ENCODE results near the gene WWOX. TPM values are rescaled to one million over a fixed set of nuclear protein-coding genes. Genes with fewer than 3 reads are reported as not detected.

Gene WWOX
- total and polyA plus RNA-seq, 2 of the 13 experiments (the other 11 are each of a cell fraction or from before 2014, with no cell fraction given), result 9.1 to 37.4 TPM

GRCh38 chr16:78647491-78647890, 548.0 kb downstream of the WWOX start:
- WGBS (ENCODE audit: low lambda C conversion rate), result 71% methylated on average over 1 of the region's 2 CpGs
- POLR2A ChIA-PET, result no interaction called here
- in situ Hi-C loops (cut with HindIII; ENCODE audit: extremely low pct_ligation_motif_present, low pct_unique_long_range_greater_than_20kb), result no loop called here
- TF ChIP-seq ZNF333 (CRISPR knock-in tag; IDR thresholded peaks at IDR 0.05; ENCODE audit: borderline replicate concordance) (no peak), ZNF549 (CRISPR knock-in tag; IDR thresholded peaks at IDR 0.05) (no peak), EED (CRISPR knock-in tag; IDR thresholded peaks at IDR 0.05) (no peak), ZNF460 (CRISPR knock-in tag; IDR thresholded peaks at IDR 0.05; ENCODE audit: borderline replicate concordance) (no peak), NFIC (IDR thresholded peaks at IDR 0.05; ENCODE audit: low read length) (no peak), ISX (CRISPR knock-in tag; conservative IDR thresholded peaks at IDR 0.05) (no peak), ZSCAN30 (CRISPR knock-in tag; IDR thresholded peaks at IDR 0.05) (no peak), ONECUT2 (CRISPR knock-in tag; IDR thresholded peaks at IDR 0.05) (no peak), MXD1 (CRISPR knock-in tag; IDR thresholded peaks at IDR 0.05) (no peak), TGIF2 (CRISPR knock-in tag; IDR thresholded peaks at IDR 0.05) (no peak), ZNF710 (CRISPR knock-in tag; IDR thresholded peaks at IDR 0.05; ENCODE audit: borderline replicate concordance) (no peak), ATF3 (CRISPR knock-in tag; IDR thresholded peaks at IDR 0.05) (no peak), IRF9 (CRISPR knock-in tag; IDR thresholded peaks at IDR 0.05; ENCODE audit: borderline replicate concordance) (no peak)
- TF ChIP-seq, protein P1, sequence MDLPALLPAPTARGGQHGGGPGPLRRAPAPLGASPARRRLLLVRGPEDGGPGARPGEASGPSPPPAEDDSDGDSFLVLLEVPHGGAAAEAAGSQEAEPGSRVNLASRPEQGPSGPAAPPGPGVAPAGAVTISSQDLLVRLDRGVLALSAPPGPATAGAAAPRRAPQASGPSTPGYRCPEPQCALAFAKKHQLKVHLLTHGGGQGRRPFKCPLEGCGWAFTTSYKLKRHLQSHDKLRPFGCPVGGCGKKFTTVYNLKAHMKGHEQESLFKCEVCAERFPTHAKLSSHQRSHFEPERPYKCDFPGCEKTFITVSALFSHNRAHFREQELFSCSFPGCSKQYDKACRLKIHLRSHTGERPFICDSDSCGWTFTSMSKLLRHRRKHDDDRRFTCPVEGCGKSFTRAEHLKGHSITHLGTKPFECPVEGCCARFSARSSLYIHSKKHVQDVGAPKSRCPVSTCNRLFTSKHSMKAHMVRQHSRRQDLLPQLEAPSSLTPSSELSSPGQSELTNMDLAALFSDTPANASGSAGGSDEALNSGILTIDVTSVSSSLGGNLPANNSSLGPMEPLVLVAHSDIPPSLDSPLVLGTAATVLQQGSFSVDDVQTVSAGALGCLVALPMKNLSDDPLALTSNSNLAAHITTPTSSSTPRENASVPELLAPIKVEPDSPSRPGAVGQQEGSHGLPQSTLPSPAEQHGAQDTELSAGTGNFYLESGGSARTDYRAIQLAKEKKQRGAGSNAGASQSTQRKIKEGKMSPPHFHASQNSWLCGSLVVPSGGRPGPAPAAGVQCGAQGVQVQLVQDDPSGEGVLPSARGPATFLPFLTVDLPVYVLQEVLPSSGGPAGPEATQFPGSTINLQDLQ (CRISPR knock-in tag; IDR thresholded peaks at IDR 0.05), result no peak
- TF ChIP-seq, protein P2, sequence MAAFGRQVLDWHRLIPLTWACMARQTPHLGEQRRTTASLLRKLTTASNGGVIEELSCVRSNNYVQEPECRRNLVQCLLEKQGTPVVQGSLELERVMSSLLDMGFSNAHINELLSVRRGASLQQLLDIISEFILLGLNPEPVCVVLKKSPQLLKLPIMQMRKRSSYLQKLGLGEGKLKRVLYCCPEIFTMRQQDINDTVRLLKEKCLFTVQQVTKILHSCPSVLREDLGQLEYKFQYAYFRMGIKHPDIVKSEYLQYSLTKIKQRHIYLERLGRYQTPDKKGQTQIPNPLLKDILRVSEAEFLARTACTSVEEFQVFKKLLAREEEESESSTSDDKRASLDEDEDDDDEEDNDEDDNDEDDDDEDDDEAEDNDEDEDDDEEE (CRISPR knock-in tag; IDR thresholded peaks at IDR 0.05), result no peak
- TF ChIP-seq, protein P3, sequence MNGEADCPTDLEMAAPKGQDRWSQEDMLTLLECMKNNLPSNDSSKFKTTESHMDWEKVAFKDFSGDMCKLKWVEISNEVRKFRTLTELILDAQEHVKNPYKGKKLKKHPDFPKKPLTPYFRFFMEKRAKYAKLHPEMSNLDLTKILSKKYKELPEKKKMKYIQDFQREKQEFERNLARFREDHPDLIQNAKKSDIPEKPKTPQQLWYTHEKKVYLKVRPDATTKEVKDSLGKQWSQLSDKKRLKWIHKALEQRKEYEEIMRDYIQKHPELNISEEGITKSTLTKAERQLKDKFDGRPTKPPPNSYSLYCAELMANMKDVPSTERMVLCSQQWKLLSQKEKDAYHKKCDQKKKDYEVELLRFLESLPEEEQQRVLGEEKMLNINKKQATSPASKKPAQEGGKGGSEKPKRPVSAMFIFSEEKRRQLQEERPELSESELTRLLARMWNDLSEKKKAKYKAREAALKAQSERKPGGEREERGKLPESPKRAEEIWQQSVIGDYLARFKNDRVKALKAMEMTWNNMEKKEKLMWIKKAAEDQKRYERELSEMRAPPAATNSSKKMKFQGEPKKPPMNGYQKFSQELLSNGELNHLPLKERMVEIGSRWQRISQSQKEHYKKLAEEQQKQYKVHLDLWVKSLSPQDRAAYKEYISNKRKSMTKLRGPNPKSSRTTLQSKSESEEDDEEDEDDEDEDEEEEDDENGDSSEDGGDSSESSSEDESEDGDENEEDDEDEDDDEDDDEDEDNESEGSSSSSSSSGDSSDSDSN (CRISPR knock-in tag; IDR thresholded peaks at IDR 0.05), result no peak

More at GRCh38 chr16:78647491-78647890, 548.0 kb downstream of the WWOX start:
- H3K4me3 ChIP-seq (replicated peaks in 1 of 3; ENCODE audit: insufficient read depth in 1 of 3, low read depth in 2 of 3, low read length in 3 of 3), result no peak overlapping the region
- DNase-seq (ENCODE audit: low spot score), result no peak
- H3K36me3 ChIP-seq (replicated peaks in 1 of 2; ENCODE audit: control insufficient read depth in 1 of 2, insufficient read depth in 2 of 2, low read length in 2 of 2), result no peaks in the 10 kb centered on the region
- peaks cover 21% of the 10 kb centered on the region; the same call in 1 of the 2 replicates for H3K4me1 ChIP-seq (ENCODE audit: insufficient read depth, low read length)
- intact Hi-C loops (cut with micrococcal nuclease; ENCODE audit: unreplicated experiment), result no loop called here
- no peak overlapping the region for H3K27ac ChIP-seq (ENCODE audit: extremely low read length, insufficient read depth, low read length)
- H3K4me2 ChIP-seq (ENCODE audit: low read depth, low read length), result no peak overlapping the region
- FAIRE-seq, result no peak
- ATAC-seq, result no peak
- no peaks in the 10 kb centered on the region for H3K9me3 ChIP-seq (ENCODE audit: low read length)
- H4K20me1 ChIP-seq (ENCODE audit: insufficient read depth, low read length), result no peaks in the 10 kb centered on the region
- H3K9ac ChIP-seq (ENCODE audit: insufficient read depth, low read depth, low read length), result no peak overlapping the region
- H2AFZ ChIP-seq (ENCODE audit: low read length), result no peak overlapping the region
- BruUV-seq (replicated peaks), result no TSS peak
- H3K79me2 ChIP-seq (ENCODE audit: insufficient read depth, low read length), result no peaks in the 10 kb centered on the region
- CTCF ChIA-PET (ENCODE audit: low intra/inter-chr PET ratio, low total read pairs), result no interaction called here
- H3K27me3 ChIP-seq (ENCODE audit: control insufficient read depth in 1 of 2, insufficient read depth in 2 of 2, low read length in 2 of 2), result no peaks in the 10 kb centered on the region
